GM19025 (cell line): ENCODE data around the gene ESRRB.

Source experiments
- ATAC-seq: cut with Tn5 transposase; IDR thresholded peaks from one replicate; pipeline ENCODE4 v1.9.1; 2021; ENCODE audit warnings: mild to moderate bottlenecking, low read depth, moderate library complexity; ENCODE audit not compliant: unreplicated experiment

Gene ESRRB

DNA sequence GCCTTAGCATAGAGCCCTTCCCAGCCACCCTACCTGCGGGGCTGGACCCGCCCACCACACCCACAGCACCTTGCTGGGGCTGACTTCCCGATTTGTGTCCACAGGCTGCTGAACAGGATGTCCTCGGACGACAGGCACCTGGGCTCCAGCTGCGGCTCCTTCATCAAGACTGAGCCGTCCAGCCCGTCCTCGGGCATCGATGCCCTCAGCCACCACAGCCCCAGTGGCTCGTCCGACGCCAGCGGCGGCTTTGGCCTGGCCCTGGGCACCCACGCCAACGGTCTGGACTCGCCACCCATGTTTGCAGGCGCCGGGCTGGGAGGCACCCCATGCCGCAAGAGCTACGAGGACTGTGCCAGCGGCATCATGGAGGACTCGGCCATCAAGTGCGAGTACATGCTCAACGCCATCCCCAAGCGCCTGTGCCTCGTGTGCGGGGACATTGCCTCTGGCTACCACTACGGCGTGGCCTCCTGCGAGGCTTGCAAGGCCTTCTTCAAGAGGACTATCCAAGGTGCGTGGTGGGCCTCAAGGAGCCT is 63.4 kb downstream of the ESRRB start:
- ATAC-seq, result no peak

DNA sequence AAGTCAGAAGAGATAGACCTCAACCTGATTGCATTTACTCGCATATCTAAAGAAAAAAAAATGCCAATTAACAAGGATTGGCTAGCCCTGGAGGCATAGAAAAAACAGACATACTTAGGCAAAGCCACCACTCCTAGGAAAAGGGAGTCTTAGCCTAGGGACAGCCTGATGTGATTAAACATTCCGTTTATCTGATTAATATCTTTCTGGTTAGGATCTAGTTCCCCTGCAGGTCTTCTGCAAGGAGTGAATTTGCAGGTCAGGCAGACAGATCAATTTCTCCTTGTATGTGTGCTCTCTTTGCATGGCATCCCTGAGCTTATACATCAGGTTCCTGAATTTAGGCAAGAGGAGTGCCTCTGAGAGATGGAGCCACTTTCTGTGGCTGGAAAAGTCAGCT is 70.5 kb downstream of the ESRRB start:
- no peak for ATAC-seq

DNA sequence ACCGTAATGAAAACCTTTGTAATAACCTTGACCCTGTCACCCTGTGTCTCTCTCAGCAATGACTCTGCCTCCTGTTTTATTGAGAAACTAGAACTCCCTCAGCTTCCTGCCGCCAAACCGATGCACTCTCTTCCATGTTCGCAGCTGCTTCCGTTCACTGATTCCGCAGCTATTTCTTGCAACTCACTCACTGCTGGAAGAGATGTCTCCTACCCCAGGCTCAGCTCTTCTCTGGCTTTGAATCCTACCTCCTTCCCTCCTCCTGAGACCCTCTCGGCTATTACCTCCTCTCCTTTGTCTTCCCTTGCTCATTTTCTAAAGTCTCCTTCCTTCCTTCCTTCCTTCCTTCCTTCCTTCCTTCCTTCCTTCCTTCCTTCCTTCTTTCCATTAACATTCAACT is 71.0 kb downstream of the ESRRB start:
- no peak for ATAC-seq

DNA sequence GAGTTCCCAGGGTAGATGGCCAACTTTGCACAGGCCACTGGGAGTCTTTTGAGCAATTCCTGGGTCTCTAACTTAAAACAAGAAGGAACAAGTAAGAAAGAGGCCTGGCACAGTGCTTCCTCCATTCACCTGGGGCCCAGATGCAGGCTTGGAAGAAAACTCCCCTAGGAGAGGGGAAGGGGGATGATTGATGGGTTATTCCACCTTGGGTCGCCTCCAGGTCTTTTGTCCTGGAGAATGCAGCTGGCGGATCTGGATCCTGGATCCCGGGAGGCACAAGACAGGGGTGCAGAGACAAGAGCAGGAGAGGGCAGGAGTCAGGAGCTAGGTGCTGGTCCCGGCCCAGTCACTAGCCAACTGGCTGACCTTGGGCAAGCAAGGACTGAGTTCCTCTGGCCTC is 74.5 kb downstream of the ESRRB start:
- no peak for ATAC-seq

DNA sequence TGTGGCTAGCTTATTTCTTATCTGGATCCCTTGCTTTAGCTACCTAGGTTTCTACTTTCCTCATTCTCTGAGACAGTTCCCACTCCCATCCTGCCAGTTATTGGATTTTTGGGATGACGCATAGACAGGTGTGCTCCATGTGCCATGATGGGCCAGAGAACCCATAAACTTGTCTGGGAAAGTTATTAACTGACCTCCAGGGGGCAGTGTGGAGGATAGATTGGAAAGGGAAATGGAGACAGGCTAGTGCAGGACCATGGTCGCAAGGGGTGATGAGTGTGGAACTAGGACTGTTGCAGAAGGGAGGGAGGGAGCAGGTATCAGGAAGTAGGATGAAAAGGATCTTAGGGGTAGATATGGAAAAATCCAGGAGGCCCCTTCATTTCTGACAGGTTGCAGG is 80.3 kb downstream of the ESRRB start:
- no peak for ATAC-seq

DNA sequence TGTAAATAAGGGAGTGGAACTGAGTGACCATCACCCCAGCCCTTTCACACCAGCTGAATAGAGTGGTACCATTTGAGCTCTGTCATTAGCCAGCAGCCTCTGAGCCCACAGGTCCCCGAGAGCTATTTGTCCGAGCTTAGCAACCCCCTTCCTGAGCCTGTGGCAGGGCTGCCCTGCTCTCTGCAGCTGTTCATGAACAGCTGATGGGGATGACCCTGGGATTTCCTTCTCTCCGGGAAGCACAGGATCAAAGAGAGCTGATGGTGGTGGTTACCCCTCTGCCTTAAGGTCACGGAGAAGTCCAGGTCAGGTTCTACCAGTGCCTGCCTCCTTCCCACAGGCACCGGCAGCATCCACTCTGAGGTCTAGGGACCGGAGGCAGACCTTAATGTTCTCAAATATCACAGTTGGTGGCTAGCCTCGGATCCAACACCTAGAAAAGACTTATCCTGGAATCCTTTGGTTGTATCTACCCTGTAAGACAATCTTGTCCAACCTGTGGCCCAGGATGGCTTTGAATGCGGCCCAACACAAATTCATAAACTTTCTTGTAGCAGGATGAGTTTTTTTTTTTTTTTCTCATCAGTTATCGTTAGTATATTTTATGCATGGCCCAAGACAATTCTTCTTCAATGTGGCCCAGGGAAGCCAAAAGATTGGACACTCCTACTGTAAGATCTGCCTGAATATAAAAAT is 81.1 kb downstream of the ESRRB start:
- no peak for ATAC-seq

DNA sequence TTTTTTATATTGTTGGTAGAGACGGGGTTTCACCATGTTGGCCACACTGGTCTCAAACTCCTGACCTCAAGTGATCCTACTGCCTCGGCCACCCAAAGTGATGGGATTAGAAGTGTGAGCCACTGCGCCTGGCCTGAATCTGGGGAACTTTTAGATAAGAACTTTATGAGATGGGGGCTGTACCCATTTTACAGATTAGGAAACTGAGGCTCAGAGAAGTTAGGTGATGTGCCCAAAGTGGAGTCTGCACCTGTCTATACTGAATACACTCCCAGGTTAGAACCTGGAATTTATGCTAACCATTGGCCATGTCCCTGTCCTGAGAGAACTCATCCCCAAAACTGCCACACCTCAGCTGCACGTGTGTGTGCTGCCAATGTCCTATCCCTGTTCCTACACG is 81.9 kb downstream of the ESRRB start:
- no peak for ATAC-seq

DNA sequence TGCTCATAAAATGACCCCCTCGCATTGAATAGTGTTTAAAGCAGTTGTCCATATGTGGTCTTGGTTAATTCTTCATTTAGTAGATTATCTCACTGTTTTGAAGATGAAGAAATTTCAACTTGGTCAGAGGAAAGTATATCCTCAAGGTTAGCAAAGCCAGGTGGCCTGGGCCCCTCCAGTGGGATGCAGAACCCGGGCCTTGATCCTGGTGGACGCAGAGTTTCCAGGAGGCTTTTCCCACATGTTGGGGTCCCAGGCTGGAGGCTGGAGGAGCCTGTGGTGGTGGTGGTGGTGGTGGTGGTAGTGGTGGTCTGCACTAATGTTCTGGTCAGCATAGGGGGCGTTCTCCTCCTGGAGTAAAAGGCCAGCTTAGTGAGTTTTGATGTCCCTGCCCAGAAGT is 85.9 kb downstream of the ESRRB start:
- ATAC-seq, result no peak

DNA sequence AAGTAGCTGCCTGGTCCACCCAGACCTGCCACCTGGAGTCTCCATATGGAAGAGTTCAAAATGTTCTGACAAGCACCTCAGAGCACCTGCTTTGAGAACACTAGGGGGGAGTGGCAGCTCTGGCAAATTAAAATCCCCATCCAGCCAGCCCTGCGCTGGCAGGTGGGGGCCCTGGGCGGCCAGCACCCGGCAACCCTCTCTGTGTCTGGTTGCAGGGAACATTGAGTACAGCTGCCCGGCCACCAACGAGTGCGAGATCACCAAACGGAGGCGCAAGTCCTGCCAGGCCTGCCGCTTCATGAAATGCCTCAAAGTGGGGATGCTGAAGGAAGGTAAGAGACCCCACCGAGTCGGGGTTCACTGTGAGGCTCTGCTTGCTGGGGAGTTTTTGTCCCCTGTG is 86.4 kb downstream of the ESRRB start:
- ATAC-seq, result no peak

DNA sequence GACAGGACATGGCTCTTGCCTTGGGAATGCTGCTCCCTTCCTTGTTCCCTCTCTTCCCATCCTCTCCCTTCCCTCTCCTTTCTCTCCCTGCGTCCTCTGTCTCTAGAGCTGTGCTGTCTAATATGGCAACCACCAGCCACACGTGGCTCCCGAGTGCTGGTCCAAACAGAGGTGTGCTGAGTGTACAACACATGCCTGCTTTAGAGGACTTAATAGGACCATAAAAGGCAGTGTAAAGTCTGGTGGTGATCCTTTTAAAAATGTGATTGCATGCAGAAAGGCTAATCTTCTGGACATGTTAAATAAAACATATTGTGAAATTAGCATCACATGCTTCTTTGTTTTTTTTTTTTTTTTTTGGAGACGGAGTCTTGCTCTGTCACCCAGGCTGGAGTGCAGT is 87.2 kb downstream of the ESRRB start:
- no peak for ATAC-seq

DNA sequence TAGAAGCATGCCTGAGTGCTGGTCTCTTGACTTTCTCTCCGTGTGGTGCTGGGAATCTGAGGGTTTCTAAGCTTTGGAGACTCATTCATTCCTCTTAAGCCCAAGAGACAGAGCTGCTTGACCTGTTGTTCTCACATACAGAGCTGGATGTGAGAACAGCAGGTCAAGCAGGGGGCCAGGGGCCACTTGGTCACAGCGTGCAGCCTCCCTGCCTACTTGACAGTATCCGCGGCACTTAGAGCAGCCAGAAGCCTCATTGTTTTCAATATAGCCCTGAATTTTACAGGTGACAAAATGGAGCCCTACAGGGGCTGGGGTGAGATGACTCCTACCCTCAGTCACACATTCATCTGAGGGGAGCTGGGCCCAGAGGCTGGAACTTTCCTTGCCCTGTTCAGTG is 88.9 kb downstream of the ESRRB start:
- no peak for ATAC-seq

DNA sequence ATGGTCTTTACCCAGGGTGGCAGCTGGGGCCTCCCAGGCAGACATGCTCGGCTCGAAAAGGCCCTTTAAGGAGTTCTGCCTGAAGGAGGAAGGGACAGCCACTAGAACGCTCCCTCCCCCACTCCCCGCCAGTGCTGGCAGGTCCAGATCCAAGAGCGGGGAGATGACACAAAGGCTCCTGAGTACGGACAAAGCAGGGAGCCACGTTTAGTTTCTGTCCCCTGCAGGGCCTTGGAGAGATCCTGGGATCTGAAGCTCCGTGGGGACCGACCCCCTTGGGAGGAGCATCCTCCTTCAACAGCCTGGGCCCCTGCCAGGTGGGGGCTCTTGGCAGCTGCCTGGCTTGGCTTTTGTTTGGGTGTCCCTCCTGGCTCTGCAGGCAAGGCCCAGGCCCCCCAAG is 89.7 kb downstream of the ESRRB start:
- no peak for ATAC-seq

DNA sequence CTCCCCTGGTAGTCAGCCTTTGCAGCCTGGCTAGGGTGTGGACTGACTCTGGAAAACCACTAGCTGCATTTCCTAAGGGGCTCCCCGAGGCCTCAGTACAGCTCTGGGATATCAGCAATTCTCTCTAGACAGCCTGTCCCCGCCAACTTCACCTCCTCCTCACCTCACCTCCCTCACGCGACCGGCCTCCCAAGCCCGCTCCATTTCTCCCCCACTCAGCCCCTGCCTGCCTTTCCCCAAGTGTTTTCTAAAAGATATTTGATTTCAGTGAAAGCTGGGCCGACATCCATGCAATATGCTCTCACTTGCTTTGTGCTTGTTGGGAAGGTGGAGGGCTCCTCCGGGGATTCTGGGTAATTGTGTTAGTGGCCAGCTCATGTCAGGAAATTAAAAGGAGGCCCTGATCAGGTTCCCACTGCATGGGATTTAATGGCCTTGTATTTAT is 91.8 kb downstream of the ESRRB start:
- ATAC-seq, result no peak

DNA sequence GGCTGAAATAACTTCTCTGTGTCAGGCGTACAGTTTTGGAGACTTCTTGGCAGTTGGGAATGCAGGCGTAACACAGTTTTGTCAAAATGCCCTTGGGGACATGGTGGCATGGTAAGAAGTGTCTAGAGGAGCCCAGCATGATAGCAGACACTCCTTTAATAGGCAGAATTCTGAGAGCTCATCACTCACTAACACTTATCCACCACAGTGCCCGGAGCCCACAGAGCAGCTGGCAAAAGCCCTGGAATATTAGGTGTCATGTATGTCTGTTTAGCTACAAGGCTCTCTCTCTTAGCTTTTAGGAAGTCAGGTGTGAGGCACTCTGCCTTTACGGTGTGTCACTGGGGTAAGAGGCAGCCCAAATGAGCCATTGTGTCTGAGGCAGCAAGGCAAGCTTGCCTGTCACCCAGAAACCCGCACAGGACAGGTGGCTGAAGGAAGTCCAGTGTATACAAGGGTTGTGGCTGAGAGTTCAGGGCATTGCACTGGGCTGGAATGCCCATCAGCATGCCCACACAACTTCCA is 96.3 kb downstream of the ESRRB start:
- ATAC-seq, result no peak

DNA sequence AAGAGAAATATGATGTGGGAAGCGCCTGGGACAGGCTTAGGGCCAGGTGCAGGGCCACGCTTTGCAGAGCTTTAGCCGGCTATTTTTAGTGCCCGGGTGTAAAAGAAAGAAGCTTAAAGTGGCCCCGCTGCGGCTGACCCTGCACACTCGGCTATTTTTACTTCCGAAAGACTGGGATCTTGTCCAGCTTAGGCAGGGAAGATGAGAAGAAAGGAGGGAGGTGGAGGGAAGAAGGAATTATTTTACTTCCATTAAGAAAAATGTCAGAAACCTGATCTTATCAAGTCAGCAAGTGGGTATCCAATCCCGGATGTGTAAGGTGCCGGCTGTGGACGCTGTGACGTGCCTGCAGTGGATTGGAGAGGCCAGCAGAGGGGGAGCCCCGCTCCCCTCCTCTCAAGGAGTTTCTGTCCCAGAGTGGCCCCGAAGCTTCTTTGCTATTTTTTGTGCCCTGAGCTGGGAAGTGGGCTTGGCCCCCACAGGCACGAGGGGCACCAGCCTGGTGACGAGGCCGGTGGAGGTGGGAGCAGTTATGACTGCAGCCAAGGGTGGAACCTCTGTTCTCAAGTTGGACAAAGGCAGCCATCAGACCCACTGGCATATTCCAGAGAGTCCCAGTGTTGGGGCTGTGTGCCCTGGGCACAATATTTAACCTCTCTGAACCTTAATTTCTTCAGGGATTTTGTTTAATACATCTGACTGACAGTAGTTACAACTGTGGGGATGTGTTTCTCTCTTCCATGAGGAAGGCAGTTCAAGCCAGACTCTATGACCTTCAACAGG is 97.7 kb downstream of the ESRRB start:
- ATAC-seq, result no peak

DNA sequence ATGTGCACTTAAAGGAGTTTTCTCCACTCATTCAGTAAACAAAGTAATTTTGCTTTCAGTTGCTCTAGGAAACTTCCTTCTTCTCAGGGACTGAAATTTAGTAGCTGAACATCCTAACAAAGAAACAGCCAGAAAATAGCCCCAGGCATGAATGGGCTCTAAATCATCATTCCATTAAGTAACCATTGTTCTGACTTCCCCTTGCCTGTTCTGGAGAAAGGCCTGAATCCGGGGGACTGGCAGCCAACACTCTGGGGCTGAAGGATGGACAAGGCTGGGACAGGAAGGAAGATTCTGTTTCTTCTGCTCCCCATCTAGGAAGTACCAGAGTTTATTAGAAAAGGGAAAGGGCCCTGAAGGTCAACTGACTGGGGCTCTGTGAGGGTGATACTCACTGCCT is 104.5 kb downstream of the ESRRB start:
- no peak for ATAC-seq

DNA sequence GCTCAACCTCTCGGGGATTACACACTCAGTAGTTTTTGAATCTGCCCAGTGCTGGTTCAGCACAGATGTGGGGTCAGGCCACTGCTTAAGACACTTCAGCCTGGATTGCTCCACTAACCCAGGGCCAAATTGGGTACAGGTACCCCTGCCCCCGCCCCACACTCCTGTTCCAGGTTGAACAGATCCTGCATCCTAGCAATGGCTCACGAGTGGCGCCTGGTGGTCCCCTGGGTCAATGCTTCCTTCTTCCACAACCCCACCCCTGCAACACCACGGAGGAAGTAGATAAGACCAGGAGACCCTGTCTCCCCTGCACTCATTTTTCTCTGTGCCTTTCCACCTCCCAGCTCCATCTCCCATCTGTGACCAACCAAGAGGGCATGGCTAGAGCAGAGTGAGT is 108.4 kb downstream of the ESRRB start:
- no peak for ATAC-seq

DNA sequence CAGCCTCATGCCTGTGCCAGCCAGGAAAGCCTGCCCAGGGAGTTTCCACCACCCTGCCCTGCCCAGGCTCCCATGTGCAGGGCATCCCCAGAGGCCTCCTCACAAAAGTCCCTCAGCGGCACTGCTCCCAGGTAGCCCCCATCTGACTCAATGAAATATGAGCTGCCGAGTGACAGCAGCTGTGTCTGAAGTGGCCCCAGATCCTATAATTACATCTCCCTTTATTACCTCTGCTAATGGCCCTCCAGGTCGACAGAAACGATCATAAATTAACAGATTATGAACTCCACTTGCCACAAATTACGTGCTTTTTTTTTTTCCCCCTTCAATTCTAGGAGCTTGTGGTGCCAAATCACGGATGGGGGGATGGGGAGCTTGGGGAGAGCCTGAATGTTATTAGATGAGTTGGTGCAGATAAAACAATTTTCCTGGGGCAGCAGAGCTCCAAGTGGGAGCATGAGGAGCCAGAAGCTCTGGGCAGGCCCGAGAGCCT is 110.4 kb downstream of the ESRRB start:
- ATAC-seq, result no peak

DNA sequence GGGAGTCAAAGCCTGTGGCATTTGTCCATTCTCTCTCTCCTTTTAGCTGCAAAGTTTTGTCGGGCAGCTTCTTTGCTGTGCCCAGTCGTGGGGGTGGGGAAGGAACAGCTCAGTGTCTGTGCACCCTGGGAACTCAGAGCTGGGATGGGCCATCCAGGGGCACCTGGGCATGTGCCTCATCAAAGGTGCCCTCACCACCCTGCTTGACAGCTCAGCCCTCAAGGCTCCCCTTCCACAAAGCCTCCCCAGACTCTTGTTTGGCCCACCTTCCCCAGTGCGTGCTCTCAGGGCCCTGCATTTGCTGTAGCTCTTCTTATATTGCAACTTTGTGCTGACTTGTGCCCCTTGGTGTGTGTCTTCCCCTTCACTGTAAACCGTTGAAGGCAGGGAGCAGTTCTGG is 112.6 kb downstream of the ESRRB start:
- no peak for ATAC-seq

DNA sequence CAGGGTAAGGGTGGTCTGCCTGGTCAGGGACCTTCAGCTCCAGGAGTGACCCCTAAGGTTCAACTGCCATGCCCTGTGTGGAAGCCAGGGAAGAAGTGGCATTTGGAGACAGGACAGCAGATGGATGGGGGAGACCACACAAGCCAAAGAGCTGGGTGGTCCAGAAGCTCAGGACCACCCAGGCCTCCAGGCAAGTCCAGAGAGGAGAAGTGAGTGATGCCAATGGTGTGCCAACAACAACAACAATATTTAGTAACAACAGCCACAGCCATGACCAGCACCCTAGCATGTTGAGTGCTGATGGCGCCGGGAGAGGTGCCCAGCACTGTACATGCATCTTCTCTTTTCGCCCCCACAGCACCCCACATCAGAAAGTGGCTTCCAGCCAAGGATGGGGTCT is 113.7 kb downstream of the ESRRB start:
- no peak for ATAC-seq

DNA sequence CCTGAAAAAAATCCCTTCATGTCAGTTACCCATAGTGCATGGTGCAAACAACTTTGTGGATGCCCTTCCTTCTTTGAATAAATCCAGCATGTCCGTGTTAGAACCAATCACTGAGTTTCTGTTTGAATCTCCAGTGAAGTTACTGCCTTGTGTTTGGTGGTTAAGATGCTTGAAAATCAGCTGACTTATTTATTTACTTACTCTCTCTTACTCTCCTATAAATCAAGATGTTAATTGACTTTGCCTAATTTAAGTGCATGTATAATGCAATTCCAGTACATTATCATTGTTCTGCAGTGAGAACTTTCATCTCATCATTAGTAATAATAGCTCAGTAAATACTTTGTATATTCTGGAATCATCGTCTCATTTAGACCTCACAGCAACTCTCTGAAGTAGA is 114.2 kb downstream of the ESRRB start:
- no peak for ATAC-seq

DNA sequence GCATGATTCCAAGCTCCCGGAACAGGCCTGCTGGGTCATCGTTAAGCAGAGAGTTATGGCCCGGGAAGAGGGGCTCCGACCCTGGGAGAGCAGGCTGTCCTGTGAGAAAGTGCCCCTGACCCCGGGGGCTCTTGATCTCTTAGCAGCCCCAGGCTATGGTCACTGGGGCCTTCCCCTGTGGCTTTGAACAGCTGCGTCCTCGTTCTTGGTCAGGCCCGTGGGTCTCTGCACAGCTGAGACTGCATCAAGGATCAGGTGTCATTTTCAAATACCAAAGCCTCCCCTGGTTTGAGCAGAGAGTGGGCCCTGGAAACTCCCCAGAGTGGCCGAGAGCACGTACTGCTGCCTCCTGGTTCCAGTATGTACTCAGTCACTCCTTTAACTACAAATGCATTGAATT is 114.8 kb downstream of the ESRRB start:
- no peak for ATAC-seq
